Stimulated activated CD4-positive, alpha-beta T cell treated with anti-CD3 and anti-CD28 coated beads, Interleukin-12 subunit alpha, Interleukin-12 subunit beta, amount 100 ng/mL, for 48 hours (primary cell): ENCODE measurements around the gene ALAD.
"Not testable (repeated sequence)": the region's sequence is repeated elsewhere in the genome, so short reads cannot be mapped to it uniquely, and the experiment has no call there.

Source experiments
- DNase-seq, 3 donors: peaks; one replicate each; pipeline ENCODE4 v3.0.0-alpha.2; 2020; ENCODE audit warnings: low read depth in 2 of 3, low spot score in 1 of 3

ALAD gene

GRCh38 chr9:113399646-113400200 lies 1.4 kb downstream of the ALAD start:
- DNase-seq: no peak

DNA sequence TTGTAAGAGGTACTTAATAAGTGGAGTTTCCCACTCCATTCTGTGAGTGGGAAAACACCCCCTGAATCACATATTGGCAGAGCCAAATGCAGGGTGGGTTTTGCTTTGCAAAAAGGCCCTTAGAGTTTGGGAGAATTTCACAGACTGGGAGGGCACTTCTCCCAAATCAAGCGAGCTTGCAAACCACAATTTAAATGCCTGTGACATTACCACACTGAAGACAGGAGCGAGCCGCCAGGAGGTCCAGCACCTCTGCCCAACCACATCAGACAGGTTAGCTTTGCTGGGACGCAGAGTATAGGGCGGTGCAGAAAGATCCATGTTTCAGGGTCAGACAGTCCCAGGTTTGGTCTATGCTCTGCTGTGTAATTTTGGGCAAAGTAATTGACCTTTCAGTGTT lies 2.3 kb downstream of the ALAD start:
- no peak for DNase-seq

DNA sequence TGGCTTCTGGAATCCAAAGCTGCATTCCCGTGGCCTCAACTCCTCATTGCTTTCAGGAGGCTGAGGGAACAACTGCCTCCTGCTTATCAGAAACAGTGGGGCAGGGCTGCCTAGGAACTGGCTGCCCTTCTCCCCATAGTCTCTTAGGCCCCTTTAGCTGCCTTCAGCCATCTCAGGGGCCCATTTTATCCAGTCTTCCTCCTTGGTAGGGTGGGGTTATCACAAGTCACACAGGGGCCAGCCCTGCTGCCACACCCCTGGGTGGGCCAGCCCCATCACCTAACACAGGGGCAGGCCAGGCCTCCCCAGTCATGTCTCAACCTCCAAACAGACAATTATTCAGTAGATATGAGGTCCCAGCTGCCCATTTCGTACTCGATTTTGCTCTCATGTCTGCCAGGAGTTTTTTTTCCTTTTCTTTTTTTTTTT lies 3.9 kb downstream of the ALAD start:
- DNase-seq: no peak

DNA sequence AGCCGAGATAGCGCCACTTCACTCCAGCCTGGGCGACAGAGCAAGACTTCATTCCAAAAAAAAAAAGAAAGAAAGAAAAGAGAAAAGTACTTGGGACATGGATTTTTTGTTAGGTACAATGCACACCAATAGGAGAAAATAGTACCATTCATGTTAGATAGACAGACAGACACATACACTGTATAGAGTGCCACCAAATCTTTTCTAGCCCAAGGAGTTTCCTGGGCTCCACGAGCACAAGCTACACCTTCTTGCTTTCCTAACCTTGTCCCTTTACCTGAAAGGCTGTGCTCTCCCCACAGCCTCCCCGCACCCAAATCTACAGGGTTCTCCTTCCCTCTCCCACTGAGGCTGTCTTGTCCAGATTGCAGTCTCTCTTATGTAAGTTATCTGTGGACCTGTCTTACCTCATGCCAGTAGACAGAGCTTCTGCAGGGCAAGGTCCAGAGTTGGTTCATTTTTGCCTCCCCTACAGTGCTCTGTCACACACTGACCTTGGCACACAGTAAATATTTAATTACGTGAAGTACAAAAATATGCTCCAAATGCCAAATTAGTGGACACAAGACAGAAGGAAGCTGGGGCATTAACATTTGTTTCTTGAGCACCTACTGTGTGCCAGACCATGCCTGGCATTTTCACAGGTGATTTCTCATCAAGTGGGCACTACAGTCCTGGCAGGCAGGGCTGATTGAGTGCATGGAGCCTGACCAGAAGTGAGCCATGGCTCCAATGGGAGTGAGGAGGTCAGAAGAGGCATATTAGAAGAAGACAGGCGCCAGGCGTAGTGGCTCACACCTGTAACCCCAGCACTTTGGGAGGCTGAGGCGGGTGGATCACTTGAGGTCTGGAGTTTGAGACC lies 5.9 kb downstream of the ALAD start:
- no peak for DNase-seq

GRCh38 chr9:113393281-113393680 lies 7.8 kb downstream of the ALAD start:
- DNase-seq: no peak

- DNase-seq: no peak
Measured at GRCh38 chr9:113391917-113392316, 9.2 kb downstream of the ALAD start.

DNA sequence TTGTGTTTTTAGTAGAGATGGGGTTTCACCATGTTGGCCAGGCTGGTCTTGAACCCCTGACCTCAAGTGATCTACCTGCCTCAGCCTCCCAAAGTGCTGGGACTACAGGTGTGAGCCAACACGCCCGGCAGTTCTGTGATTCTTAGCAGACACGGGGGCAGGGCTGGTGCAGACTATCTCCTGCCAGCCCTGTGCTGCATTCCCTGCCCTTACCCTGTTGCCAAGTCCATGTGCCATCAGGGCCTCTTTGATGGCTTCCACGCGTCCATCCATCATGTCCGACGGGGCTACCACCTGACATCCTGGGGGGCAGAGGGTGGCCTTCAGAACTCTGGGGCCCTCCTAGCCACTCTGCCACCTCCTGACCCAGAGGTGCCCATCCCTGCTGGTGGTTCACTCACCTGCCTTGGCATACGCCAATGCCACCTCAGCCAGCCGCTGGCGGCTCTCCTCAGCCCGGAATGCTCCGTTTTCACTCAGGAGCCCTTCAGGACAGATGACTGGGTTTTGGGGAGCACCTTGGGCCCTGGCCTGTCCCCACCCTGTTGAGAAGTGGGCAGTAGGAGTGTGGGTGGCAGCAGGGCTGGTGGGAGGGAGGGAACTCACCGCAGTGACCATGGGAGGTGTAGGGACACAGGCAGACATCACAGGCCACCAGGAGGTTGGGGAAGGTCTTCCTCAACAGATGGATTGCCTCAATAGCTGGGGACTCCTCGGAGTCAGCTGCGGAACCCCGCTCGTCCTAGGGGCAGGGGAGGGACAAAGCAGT lies 10.7 kb downstream of the ALAD start:
- no peak for DNase-seq

- no peak for DNase-seq
Measured at GRCh38 chr9:113389451-113389850, 11.6 kb downstream of the ALAD start.

DNA sequence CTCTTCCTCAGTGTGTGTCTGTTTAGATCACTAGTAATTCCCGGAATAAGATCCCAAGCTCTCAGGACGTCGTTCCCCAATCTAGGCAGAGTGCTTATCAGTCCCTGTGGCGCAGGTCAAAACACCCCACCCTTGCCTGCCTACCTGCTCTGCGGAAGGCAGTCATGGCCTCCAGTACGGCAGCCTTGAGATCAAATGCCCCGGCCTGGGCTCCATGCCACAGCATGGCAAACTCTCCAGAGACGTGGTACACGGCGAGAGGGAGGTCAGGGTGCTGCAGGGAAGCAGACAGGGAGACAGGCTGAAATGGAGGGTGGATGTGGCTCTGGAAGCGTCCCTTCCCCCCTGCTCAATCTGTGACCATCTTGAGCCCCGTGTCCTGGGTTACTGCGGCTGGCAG lies 12.3 kb downstream of the ALAD start:
- DNase-seq: no peak

- DNase-seq: no peak
Measured at GRCh38 chr9:113387560-113388230, 13.4 kb downstream of the ALAD start.

- no peak for DNase-seq
Measured at GRCh38 chr9:113386571-113387393, 14.3 kb downstream of the ALAD start.

GRCh38 chr9:113381909-113382411 lies 19.1 kb downstream of the ALAD start:
- DNase-seq: no peak

DNA sequence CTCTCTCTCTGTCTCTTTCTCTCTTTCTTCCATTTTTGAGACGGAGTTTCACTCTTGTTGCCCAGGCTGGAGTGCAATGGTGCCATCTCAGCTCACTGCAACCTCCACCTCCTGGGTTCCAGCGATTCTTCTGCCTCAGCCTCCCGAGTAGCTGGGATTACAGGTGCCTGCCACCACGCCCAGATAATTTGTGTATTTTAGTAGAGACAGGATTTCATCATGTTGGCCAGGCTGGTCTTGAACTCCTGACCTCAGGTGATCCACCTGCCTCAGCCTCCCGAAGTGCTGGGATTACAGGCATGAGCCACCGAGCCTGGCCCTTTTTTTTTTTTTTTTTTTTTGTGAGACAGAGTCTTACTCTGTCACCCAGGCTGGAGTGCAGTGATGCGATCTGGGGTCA lies 19.6 kb downstream of the ALAD start:
- DNase-seq: not testable (repeated sequence)

DNA sequence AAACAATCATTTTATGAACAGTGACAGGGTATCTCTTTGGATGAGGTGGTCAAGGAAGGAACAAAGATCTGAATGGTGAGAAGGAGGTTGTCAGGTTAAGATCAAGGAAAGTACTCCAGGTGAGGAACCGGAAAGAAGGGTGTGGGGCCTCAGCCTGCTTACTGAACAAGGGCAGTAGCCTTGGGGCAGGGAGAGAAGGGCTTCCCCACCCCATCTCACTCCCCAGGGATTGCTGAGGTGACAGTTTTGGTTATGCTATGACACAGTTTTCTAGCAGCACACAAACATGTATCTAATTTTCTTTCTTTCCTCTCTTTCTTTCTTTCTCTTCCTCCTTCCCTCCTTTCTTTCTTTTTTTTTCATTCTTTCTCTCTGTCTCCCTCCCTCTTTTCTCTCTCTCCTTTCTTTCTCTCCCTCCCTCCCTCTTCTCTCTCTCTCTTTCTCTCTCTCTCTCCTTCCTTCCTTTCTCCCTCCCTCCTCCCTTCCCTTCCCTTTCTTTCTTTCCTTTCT lies 20.2 kb downstream of the ALAD start:
- DNase-seq: no peak

DNA sequence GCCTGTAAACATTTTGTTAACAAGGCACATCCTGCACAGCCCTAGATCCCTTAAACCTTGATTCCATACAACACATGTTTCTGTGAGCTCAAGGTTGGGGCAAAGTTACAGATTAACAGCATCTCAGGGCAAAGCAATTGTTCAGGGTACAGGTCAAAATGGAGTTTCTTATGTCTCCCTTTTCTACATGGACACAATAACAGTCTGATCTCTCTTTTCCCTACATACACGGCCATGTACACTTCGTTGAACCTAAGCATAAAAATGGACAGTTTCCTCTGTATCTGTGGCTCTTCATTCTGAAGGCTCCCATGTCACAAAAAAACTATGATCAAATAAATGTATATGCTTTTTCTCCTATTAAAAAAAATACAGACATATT lies 21.3 kb downstream of the ALAD start:
- not testable (repeated sequence) for DNase-seq

- DNase-seq: not testable (repeated sequence)
Measured at GRCh38 chr9:113379094-113379828, 21.8 kb downstream of the ALAD start.

DNA sequence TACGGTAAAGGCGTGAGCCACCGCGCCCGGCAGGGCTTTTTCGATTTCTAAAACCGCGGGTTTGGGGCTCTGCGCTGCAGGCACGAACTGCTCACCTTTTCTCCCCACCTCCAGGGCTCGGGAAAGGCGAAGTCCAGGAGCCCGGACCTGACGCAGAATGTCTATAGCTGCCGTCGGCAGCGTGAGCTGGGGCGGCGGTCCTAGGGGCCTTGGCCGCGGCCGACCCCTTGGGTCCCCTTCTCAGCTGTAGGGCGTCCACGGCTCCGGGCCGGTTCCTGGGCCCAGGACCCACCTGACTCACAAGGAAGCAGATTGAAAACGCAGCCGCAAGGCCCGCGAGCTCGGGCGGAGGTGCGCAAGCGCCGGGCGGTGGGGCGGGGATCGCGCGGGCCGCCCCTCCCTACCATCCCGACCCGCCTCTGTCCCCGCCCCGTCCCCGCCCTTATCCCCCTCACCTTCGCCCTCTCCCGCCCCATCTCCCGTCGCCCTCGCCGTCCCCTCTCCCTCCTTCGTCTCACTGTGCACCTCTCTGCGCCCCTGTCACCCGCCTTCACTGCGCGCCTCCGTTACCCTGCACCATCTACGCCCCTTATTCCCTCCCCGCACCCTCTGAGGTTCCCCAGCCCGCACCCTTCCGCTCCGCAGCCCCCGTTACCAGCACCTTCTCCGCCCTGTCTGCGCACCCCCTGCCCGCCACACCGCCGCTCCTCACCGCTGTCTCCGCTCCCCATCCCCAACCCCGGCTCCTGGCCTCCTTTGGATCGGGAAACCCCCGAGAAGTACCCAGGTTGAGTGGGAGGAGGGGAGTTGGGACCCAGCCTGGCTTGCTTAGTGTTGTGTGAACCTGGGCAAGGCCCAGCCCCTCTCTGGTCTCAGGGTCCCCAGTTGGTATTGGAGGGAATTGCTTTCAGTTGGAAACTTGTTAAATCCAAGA lies 24.2 kb downstream of the ALAD start, which contains the start of gene HDHD3:
Gene HDHD3 (minus strand): TSS at position 353 of the 934 bp plus-strand sequence. CDS start 2,632 bp downstream, outside the sequence.
- peak; percentile 62 to 69 (median 65) for DNase-seq
